Effector memory CD8-positive, alpha-beta T cell (primary cell): ENCODE measurements around the gene CTSW.

ENCODE experiments used
- ATAC-seq: fragments of 150-1000 bp; cut with Tn5 transposase; replicated peaks from 2 replicates; pipeline ENCODE4 v1.10.0; 2021; ENCODE audit warnings: mild to moderate bottlenecking, moderate library complexity
- DNase-seq, 3 experiments: peaks; one replicate each; pipeline ENCODE4 v3.0.0; 2021
- H3K27ac Mint-ChIP-seq, 2 donors: one replicate each; pipeline ENCODE4 v1.8.0; 2022; ENCODE audit warnings: mild to moderate bottlenecking in 2 of 2, mixed read lengths in 2 of 2, moderate library complexity in 2 of 2
- H3K27me3 Mint-ChIP-seq, 2 donors: one replicate each; pipeline ENCODE4 v1.8.0; 2022; ENCODE audit warnings: mixed read lengths in 2 of 2
- H3K36me3 Mint-ChIP-seq: one replicate; pipeline ENCODE4 v1.8.0; 2022; ENCODE audit warnings: mild to moderate bottlenecking, moderate library complexity, mixed read lengths; ENCODE audit not compliant: insufficient read depth
- H3K4me1 Mint-ChIP-seq, 2 donors: one replicate each; pipeline ENCODE4 v1.8.0; 2022; ENCODE audit warnings: low read depth in 2 of 2, mixed read lengths in 2 of 2
- H3K4me3 Mint-ChIP-seq, 2 donors: one replicate each; pipeline ENCODE4 v1.8.0; 2022; ENCODE audit warnings: mild to moderate bottlenecking in 2 of 2, mixed read lengths in 2 of 2, moderate library complexity in 2 of 2
- H3K9me3 Mint-ChIP-seq, 2 donors: one replicate each; pipeline ENCODE4 v1.8.0; 2022; ENCODE audit warnings: mixed read lengths in 2 of 2

The CTSW gene

GRCh38 chr11:65917434-65918210, 38.0 kb downstream of the CTSW start:
- Mint-ChIP-seq H3K27me3 (no peaks in the 10 kb centered on the region), H3K27ac (peak overlapping the region; percentile 56 to 81), H3K9me3 (no peaks in the 10 kb centered on the region), H3K4me3 (peak overlapping the region; percentile 91 to 92), H3K36me3 (peaks cover 44% of the 10 kb centered on the region), H3K4me1 (peaks cover 33 to 38% of the 10 kb centered on the region in 2 donors)
- ATAC-seq (no peak), DNase-seq (no peak)

DNA sequence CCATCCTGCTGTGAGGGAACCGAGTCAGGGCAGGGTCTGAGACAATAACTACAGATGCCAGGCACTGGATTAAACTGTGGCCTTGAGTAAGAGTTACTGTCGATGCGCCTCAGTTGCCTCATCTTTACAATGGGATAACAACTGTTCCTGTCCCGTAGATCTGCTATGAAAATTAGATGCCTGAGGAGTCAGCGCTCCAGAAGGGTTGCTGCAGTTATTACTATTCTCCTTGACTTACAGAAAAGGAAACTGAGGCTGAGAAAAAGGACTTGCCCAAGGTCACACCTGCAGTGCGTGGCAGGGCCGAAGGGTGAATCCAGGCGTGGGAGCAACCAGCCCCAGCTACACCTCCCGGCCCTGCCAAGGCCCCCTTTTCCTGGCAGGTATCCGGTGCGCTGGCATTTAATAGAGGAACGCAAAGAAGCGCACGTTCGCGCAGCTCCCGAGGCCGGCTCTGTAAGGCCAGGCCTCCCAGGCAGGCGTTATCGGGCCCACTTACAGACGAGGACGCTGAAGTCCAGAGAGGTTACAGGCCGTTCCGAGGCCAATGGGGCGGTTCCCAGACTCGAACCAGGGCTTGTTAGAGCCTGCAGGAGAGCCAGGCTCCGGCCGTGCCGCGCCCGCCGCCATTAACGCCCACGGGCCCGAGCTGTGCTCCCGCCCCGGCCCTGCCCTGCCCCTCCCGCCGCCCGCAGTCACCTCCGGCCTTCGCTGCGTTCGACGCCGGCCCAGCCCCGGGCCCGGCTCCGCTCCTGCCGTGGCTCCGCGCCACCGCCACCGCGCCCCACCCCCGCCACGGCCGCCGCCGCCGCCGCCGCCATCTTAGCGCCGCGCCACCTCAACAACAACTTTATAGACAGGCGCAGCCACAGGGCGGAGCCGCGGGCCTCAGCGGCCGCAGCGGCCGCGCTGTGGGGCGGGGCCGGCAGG, 38.8 kb downstream of the CTSW start, which contains the start of gene C11orf68:
Gene C11orf68, minus strand, starts transcription at position 852 of the 930 bp plus-strand sequence. Its CDS starts 31 bp downstream, at position 821.
- DNase-seq: peak in 2 of 3 experiments; percentile 22 to 37

GRCh38 chr11:65919141-65919572, 39.5 kb downstream of the CTSW start, which contains the start of gene DRAP1:
TSS of gene DRAP1 (plus strand) at chr11:65919426. CDS start at chr11:65919502, 76 bp downstream.
- Mint-ChIP-seq H3K9me3 (no peaks in the 10 kb centered on the region), H3K27ac (peak within 1 kb of the TSS; percentile 90), H3K4me1 (peaks cover 33 to 38% of the 10 kb centered on the region in 2 donors), H3K27me3 (no peaks in the 10 kb centered on the region), H3K36me3 (peaks cover 52% of the 10 kb centered on the region), H3K4me3 (peak within 1 kb of the TSS; percentile 91 to 92)
- DNase-seq (peak; percentile 95 to 97 (median 96)), ATAC-seq (peak; percentile 89)

More for the DNA sequence above, 38.8 kb downstream of the CTSW start, which contains the start of gene C11orf68:
- Mint-ChIP-seq H3K4me3 (peak within 1 kb of the TSS; percentile 91 to 92), H3K36me3 (peaks cover 49% of the 10 kb centered on the region), H3K9me3 (no peaks in the 10 kb centered on the region), H3K27me3 (no peaks in the 10 kb centered on the region), H3K4me1 (peaks cover 33 to 38% of the 10 kb centered on the region in 2 donors), H3K27ac (peak within 1 kb of the TSS; percentile 90)
- peak; percentile 67 for ATAC-seq

GRCh38 chr11:65919573-65920371, 40.1 kb downstream of the CTSW start:
- H3K27me3 Mint-ChIP-seq: no peaks in the 10 kb centered on the region
- ATAC-seq: peak; percentile 39
- peak overlapping the region; percentile 91 to 92 for H3K4me3 Mint-ChIP-seq
- H3K4me1 Mint-ChIP-seq: peaks cover 30 to 35% of the 10 kb centered on the region in 2 donors
- peaks cover 52% of the 10 kb centered on the region for H3K36me3 Mint-ChIP-seq
- H3K9me3 Mint-ChIP-seq: no peaks in the 10 kb centered on the region
- DNase-seq: peak in 2 of 3 experiments; percentile 52 to 56
- H3K27ac Mint-ChIP-seq: peak overlapping the region; percentile 90

DNA sequence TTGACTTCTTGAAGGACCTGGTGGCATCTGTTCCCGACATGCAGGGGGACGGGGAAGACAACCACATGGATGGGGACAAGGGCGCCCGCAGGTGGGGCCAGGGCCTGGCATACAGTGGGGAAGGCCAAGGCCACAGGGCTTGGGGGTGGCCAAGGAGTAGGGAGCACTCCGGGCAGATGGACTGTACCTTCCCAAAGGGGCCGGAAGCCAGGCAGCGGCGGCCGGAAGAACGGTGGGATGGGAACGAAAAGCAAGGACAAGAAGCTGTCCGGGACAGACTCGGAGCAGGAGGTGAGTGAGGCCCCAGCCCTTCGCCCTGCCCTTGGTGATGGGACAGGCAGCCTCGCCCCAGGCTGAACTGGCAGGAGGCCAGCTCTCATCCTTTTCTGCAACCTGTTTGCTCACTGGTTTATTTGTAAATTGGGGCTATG, 40.8 kb downstream of the CTSW start:
- H3K27ac Mint-ChIP-seq: peak overlapping the region; percentile 90
- no peaks in the 10 kb centered on the region for H3K9me3 Mint-ChIP-seq
- peaks cover 55% of the 10 kb centered on the region for H3K36me3 Mint-ChIP-seq
- H3K4me3 Mint-ChIP-seq: peak overlapping the region; percentile 91 to 92
- H3K4me1 Mint-ChIP-seq: peaks cover 25 to 28% of the 10 kb centered on the region in 2 donors
- ATAC-seq: no peak
- H3K27me3 Mint-ChIP-seq: no peaks in the 10 kb centered on the region
- DNase-seq: no peak

DNA sequence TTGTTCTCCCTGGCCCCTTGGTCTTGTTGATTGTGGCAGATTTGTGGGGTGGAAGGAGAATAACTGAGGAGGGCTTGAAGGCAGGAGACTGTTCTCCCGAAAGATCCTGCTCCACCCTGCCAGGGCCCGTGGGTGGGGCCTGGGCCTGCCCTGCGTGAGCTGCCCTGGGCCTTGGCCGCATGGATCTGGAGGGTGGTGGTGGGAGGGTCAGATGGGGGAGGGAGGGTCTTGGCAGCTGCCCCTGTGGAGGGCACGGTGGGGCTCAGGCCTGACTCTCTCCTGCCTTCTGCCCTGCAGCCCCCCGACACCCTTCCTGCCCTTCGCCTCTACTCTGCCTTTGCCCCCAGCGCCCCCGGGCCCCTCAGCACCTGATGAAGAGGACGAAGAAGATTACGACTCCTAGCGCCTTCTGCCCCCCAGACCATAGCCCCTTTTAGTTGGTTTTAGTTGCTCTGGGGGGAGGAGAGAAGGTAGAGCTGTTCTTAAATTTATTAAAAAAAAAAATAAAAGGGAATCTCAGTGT, 41.5 kb downstream of the CTSW start:
- H3K27me3 Mint-ChIP-seq: no peaks in the 10 kb centered on the region
- H3K9me3 Mint-ChIP-seq: no peaks in the 10 kb centered on the region
- H3K4me1 Mint-ChIP-seq: peaks cover 24 to 26% of the 10 kb centered on the region in 2 donors
- peak overlapping the region in 1 of 2 donors; percentile 25 for H3K27ac Mint-ChIP-seq
- DNase-seq (no peak), ATAC-seq (no peak)
- peaks cover 55% of the 10 kb centered on the region for H3K36me3 Mint-ChIP-seq
- H3K4me3 Mint-ChIP-seq: peak overlapping the region; percentile 91 to 92

DNA sequence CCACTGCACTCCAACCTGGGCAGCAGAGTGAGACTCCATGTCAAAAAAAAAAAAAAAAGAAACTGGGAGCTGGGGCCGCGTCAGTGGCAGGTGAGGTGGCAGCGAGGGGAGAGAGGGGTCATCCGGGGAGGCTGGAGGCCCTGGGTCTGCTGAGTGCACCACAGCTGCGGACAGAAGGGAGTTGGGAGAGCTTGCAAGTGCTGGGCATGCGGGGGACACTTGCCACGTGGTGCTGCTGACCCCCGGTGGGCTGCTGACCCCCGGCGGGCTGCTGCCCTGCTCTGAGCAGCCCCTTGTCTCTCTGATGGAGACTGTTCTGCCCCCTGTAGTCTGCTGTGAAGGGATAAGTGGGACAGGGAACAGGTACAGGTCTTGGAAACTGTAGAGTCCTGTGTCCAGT, 42.2 kb downstream of the CTSW start:
- Mint-ChIP-seq H3K4me1 (peaks cover 17 to 18% of the 10 kb centered on the region in 2 donors), H3K27me3 (no peaks in the 10 kb centered on the region), H3K9me3 (no peaks in the 10 kb centered on the region), H3K27ac (peak overlapping the region in 1 of 2 donors; percentile 25), H3K4me3 (peak overlapping the region; percentile 8 to 91), H3K36me3 (peaks cover 55% of the 10 kb centered on the region)
- DNase-seq (no peak), ATAC-seq (no peak)

DNA sequence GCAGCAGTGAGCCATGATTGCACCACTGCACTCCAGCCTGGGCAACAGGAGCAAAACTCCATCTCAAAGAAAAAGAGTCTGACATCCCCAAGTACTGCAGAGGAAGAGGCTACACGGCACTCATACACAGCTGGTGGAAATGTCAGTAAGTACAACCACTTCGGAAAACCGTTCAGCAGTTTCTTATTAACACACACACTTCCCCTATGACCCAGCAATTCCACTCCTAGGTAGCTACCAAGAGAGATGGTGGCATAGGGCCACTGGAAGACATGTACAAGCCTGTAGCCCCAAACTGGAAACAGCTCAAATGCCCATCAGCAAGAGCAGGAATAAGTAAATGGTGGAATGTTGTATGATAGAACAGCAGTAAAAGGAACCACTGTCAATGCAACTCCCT, 42.9 kb downstream of the CTSW start:
- H3K9me3 Mint-ChIP-seq: no peaks in the 10 kb centered on the region
- DNase-seq (no peak), ATAC-seq (no peak)
- H3K27ac Mint-ChIP-seq: no peak overlapping the region
- no peak overlapping the region for H3K4me3 Mint-ChIP-seq
- peaks cover 16 to 19% of the 10 kb centered on the region in 2 donors for H3K4me1 Mint-ChIP-seq
- peaks cover 50% of the 10 kb centered on the region for H3K36me3 Mint-ChIP-seq
- no peaks in the 10 kb centered on the region for H3K27me3 Mint-ChIP-seq

DNA sequence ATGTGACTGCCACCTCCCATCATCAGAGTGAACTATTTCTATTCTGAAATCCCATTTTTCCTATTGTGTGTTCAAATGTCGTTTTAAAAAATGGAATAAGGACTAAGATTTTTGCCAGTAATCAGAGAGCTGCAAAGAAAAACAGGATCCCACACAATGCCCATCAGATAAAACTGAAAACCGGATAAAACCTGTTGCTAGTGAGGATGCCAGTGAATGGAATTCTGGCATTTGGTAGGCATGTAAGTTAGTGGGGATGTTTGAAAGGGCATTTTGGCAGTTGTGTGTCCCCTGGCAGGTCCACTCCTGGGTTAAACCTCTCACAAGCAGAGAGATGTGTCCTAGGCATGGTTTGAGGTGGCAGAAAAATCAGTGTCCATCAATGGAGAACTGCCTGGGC, 45.8 kb downstream of the CTSW start:
- no peaks in the 10 kb centered on the region for H3K9me3 Mint-ChIP-seq
- peak overlapping the region in 1 of 2 donors; percentile 5 for H3K27ac Mint-ChIP-seq
- H3K4me3 Mint-ChIP-seq: no peak overlapping the region
- no peak for ATAC-seq
- H3K4me1 Mint-ChIP-seq: peaks cover 22 to 29% of the 10 kb centered on the region in 2 donors
- DNase-seq: no peak
- H3K36me3 Mint-ChIP-seq: peaks cover 47% of the 10 kb centered on the region
- H3K27me3 Mint-ChIP-seq: no peaks in the 10 kb centered on the region

DNA sequence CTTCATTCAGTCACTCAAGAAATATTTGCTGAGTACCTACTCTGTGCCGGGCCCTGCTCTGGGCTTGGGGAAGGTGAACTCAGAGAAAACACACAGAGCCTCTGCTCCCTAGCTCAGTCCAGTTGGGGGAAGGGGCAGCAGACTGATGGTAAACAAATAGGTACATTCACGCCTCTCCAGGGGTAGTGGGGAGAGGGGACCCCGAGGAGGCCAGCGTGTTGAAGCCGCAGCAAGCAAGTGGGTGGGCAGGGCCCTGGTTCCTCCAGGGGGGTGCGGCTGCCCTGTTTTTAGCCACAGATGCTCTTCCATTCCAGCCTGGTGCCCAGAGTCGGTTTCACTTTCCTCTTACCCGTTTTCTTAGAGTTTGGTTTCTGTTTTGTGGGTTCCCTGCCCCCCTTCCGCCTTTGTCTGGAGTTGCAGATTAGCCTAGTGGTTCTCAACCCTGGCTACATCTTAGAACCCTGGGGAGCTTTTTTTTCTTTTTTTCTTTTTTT, 48.3 kb downstream of the CTSW start:
- Mint-ChIP-seq H3K4me1 (peaks cover 16 to 33% of the 10 kb centered on the region in 2 donors), H3K27me3 (no peaks in the 10 kb centered on the region), H3K9me3 (no peaks in the 10 kb centered on the region), H3K4me3 (peak overlapping the region; percentile 67 to 81), H3K27ac (peak overlapping the region; percentile 97 to 98), H3K36me3 (peaks cover 31% of the 10 kb centered on the region)
- DNase-seq (peak; percentile 66 to 72 (median 68)), ATAC-seq (peak; percentile 97)

DNA sequence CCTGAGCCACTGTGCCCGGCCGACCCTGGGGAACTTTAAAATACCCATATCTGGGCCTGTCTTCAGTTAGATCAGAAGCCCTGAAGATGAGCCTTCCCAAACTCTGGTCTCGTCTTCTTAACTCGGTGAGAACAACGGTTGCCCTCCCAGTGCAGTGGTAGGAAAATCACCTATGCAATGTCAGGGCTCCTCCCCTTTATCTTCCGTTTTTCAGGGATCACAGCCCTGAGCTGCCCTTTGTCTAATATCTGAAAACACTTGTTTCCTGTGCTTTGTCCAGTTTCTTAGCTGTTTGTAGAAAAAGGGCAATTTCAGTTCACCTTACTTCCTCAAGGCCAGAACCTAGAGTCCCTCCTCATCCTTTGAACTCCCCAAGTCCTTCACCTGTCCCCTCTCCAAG, 49.0 kb downstream of the CTSW start:
- ATAC-seq: no peak
- H3K4me1 Mint-ChIP-seq: peaks cover 16 to 33% of the 10 kb centered on the region in 2 donors
- H3K4me3 Mint-ChIP-seq: peak overlapping the region; percentile 67 to 81
- peak overlapping the region; percentile 97 to 98 for H3K27ac Mint-ChIP-seq
- no peak for DNase-seq
- H3K9me3 Mint-ChIP-seq: no peaks in the 10 kb centered on the region
- H3K27me3 Mint-ChIP-seq: no peaks in the 10 kb centered on the region
- H3K36me3 Mint-ChIP-seq: peaks cover 24% of the 10 kb centered on the region
